Parathyroid adenoma (tissue), 2 donors: ENCODE results near the gene LYRM2.

Source experiments
- H2AFZ ChIP-seq: fragments of 300-600 bp; sonication (generic); one replicate; pipeline ENCODE4 v1.7.0; 2017; ENCODE audit warnings: antibody characterized with exemption, mild to moderate bottlenecking
- H3K27ac ChIP-seq: fragments of 300-600 bp; sonication (generic); one replicate; pipeline ENCODE4 v1.7.0; 2017
- H3K27me3 ChIP-seq: fragments of 300-600 bp; sonication (generic); one replicate; pipeline ENCODE4 v1.7.0; 2017; ENCODE audit warnings: low read length; ENCODE audit not compliant: control insufficient read depth, insufficient read depth
- H3K36me3 ChIP-seq: fragments of 300-600 bp; sonication (generic); one replicate; pipeline ENCODE4 v1.7.0; 2017; ENCODE audit warnings: low read length; ENCODE audit not compliant: control insufficient read depth, insufficient read depth
- H3K4me1 ChIP-seq: fragments of 300-600 bp; sonication (generic); one replicate; pipeline ENCODE4 v1.7.0; 2017; ENCODE audit warnings: control low read depth
- H3K4me2 ChIP-seq: fragments of 300-600 bp; sonication (generic); one replicate; pipeline ENCODE4 v1.7.0; 2017; ENCODE audit warnings: low read length
- H3K4me3 ChIP-seq: fragments of 300-600 bp; sonication (generic); one replicate; pipeline ENCODE4 v1.7.0; 2017; ENCODE audit warnings: low read depth, low read length
- H3K79me2 ChIP-seq: fragments of 300-600 bp; sonication (generic); one replicate; pipeline ENCODE4 v1.7.0; 2017; ENCODE audit warnings: control low read depth
- H3K9ac ChIP-seq: fragments of 300-600 bp; sonication (generic); one replicate; pipeline ENCODE4 v1.7.0; 2017; ENCODE audit warnings: mild to moderate bottlenecking
- H3K9me3 ChIP-seq: fragments of 300-600 bp; sonication (generic); one replicate; pipeline ENCODE4 v1.7.0; 2017; ENCODE audit warnings: low read length; ENCODE audit not compliant: control insufficient read depth
- CTCF ChIP-seq: fragments of 300-600 bp; sonication (generic); IDR thresholded peaks from one replicate; pipeline ENCODE4 v1.7.0; 2017; ENCODE audit warnings: antibody characterized with exemption, mild to moderate bottlenecking
- donor health status: primary hyperparathyroidism.

Gene LYRM2

GRCh38 chr6:89564752-89565427, 73.7 kb downstream of the LYRM2 start:
- Histone ChIP-seq H3K4me1 (no peaks in the 10 kb centered on the region), H3K36me3 (no peaks in the 10 kb centered on the region), H3K27ac (no peak overlapping the region), H3K4me3 (no peak overlapping the region), H3K4me2 (no peak overlapping the region), H3K27me3 (no peaks in the 10 kb centered on the region), H2AFZ (no peak overlapping the region), H3K9me3 (no peaks in the 10 kb centered on the region), H3K9ac (no peak overlapping the region), H3K79me2 (no peaks in the 10 kb centered on the region)
- no peak for TF ChIP-seq CTCF

GRCh38 chr6:89563866-89564265, 74.7 kb downstream of the LYRM2 start:
- no peak for TF ChIP-seq CTCF
- Histone ChIP-seq H3K27ac (no peak overlapping the region), H3K4me1 (no peaks in the 10 kb centered on the region), H3K27me3 (no peaks in the 10 kb centered on the region), H3K9ac (no peak overlapping the region), H3K79me2 (no peaks in the 10 kb centered on the region), H3K4me2 (no peak overlapping the region), H2AFZ (no peak overlapping the region), H3K9me3 (no peaks in the 10 kb centered on the region), H3K36me3 (no peaks in the 10 kb centered on the region), H3K4me3 (no peak overlapping the region)

- Histone ChIP-seq H3K4me3 (no peak overlapping the region), H3K4me2 (no peak overlapping the region), H3K36me3 (no peaks in the 10 kb centered on the region), H3K27ac (no peak overlapping the region), H2AFZ (no peak overlapping the region), H3K9ac (no peak overlapping the region), H3K27me3 (no peaks in the 10 kb centered on the region), H3K79me2 (no peaks in the 10 kb centered on the region), H3K9me3 (no peaks in the 10 kb centered on the region), H3K4me1 (no peaks in the 10 kb centered on the region)
- TF ChIP-seq CTCF = no peak
Measured at GRCh38 chr6:89562093-89562973, 76.2 kb downstream of the LYRM2 start.

DNA sequence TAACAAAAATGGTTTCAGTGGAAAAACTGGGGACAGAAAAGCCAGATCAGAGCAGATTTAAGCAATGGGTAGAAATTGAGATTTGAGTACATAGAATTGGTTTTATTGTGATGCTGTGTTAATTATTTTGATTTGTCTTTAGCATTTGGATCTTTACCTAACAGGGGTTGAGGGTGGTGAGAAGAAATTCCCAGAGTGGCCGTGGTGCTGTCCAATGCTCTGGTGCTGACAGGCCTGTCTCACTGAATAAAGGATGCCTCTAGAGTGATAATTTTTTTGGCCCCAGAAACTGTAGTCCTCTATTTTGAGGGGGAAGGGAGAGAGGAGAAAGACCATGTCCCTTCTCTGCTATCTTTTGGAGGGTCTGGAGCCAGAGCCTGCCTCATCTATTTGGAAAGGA, 79.1 kb downstream of the LYRM2 start:
- no peak overlapping the region for H3K9ac ChIP-seq
- H3K27ac ChIP-seq = no peak overlapping the region
- H3K9me3 ChIP-seq = no peaks in the 10 kb centered on the region
- H3K36me3 ChIP-seq = no peaks in the 10 kb centered on the region
- no peak overlapping the region for H3K4me2 ChIP-seq
- no peak for TF ChIP-seq CTCF
- H2AFZ ChIP-seq = no peak overlapping the region
- no peaks in the 10 kb centered on the region for H3K27me3 ChIP-seq
- H3K4me3 ChIP-seq = no peak overlapping the region
- H3K4me1 ChIP-seq = no peaks in the 10 kb centered on the region
- peaks cover 2% of the 10 kb centered on the region for H3K79me2 ChIP-seq
